ENCODE results near the gene TOMM40. TPM values are rescaled to one million over a fixed set of nuclear protein-coding genes. Genes with fewer than 3 reads are reported as not detected.

Gene TOMM40
- total and polyA plus RNA-seq, 2 of the 13 experiments (the other 11 are each of a cell fraction or from before 2014, with no cell fraction given): 72.0 to 110 TPM

DNA sequence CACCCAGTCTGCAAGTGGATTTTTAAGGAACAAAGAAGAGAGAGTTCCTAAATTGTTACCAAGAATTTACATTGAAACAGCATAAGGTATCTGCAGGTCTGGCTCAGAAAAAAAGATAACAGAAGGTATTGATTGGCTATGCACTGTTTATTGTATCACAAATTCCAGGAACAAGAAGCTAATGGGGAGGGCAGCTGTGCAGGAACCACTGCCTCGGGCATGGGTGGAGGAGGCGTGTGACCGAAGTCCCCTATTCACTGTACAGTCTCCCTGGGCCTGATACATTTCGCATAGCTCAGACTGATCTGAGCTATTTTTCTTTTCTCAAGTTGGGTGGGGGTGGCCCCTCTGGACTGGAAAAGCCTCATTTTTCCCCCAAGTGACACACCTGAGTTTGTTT, 33.2 kb upstream of the TOMM40 start (continued):
- TF ChIP-seq USF2 (IDR thresholded peaks at IDR 0.05; ENCODE audit: low read depth, low read length): no peak
- TF ChIP-seq USF2 (CRISPR knock-in tag; IDR thresholded peaks at IDR 0.05; ENCODE audit: borderline replicate concordance): no peak
- TF ChIP-seq ZNF232 (CRISPR knock-in tag; IDR thresholded peaks at IDR 0.05; ENCODE audit: borderline replicate concordance): no peak
- TF ChIP-seq ERF (CRISPR knock-in tag; IDR thresholded peaks at IDR 0.05): no peak
- TF ChIP-seq ZNF451 (CRISPR knock-in tag; IDR thresholded peaks at IDR 0.05): no peak
- peak; percentile 58 for TF ChIP-seq FOXA3 (CRISPR knock-in tag; IDR thresholded peaks at IDR 0.05)
- TF ChIP-seq DDIT3 (CRISPR knock-in tag; IDR thresholded peaks at IDR 0.05): no peak
- TF ChIP-seq ZNF20 (CRISPR knock-in tag; IDR thresholded peaks at IDR 0.05): no peak
- TF ChIP-seq, protein P1, sequence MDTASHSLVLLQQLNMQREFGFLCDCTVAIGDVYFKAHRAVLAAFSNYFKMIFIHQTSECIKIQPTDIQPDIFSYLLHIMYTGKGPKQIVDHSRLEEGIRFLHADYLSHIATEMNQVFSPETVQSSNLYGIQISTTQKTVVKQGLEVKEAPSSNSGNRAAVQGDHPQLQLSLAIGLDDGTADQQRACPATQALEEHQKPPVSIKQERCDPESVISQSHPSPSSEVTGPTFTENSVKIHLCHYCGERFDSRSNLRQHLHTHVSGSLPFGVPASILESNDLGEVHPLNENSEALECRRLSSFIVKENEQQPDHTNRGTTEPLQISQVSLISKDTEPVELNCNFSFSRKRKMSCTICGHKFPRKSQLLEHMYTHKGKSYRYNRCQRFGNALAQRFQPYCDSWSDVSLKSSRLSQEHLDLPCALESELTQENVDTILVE (CRISPR knock-in tag; IDR thresholded peaks at IDR 0.05): no peak
- TF ChIP-seq KDM5B (CRISPR knock-in tag; IDR thresholded peaks at IDR 0.05; ENCODE audit: borderline replicate concordance): no peak
- TF ChIP-seq FOXJ3 (CRISPR knock-in tag; IDR thresholded peaks at IDR 0.05; ENCODE audit: borderline replicate concordance): no peak
- TF ChIP-seq MTA3 (CRISPR knock-in tag; IDR thresholded peaks at IDR 0.05): no peak
- TF ChIP-seq ZSCAN21 (CRISPR knock-in tag; IDR thresholded peaks at IDR 0.05; ENCODE audit: borderline replicate concordance): no peak
- TF ChIP-seq, protein P2, sequence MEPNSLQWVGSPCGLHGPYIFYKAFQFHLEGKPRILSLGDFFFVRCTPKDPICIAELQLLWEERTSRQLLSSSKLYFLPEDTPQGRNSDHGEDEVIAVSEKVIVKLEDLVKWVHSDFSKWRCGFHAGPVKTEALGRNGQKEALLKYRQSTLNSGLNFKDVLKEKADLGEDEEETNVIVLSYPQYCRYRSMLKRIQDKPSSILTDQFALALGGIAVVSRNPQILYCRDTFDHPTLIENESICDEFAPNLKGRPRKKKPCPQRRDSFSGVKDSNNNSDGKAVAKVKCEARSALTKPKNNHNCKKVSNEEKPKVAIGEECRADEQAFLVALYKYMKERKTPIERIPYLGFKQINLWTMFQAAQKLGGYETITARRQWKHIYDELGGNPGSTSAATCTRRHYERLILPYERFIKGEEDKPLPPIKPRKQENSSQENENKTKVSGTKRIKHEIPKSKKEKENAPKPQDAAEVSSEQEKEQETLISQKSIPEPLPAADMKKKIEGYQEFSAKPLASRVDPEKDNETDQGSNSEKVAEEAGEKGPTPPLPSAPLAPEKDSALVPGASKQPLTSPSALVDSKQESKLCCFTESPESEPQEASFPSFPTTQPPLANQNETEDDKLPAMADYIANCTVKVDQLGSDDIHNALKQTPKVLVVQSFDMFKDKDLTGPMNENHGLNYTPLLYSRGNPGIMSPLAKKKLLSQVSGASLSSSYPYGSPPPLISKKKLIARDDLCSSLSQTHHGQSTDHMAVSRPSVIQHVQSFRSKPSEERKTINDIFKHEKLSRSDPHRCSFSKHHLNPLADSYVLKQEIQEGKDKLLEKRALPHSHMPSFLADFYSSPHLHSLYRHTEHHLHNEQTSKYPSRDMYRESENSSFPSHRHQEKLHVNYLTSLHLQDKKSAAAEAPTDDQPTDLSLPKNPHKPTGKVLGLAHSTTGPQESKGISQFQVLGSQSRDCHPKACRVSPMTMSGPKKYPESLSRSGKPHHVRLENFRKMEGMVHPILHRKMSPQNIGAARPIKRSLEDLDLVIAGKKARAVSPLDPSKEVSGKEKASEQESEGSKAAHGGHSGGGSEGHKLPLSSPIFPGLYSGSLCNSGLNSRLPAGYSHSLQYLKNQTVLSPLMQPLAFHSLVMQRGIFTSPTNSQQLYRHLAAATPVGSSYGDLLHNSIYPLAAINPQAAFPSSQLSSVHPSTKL (CRISPR knock-in tag; IDR thresholded peaks at IDR 0.05): peak; percentile 69
- TF ChIP-seq IRX3 (CRISPR knock-in tag; IDR thresholded peaks at IDR 0.05; ENCODE audit: borderline replicate concordance, low read depth): no peak
- no peak for TF ChIP-seq SNAPC2 (CRISPR knock-in tag; IDR thresholded peaks at IDR 0.05)
- no peak for TF ChIP-seq ZNF644 (CRISPR knock-in tag; IDR thresholded peaks at IDR 0.05; ENCODE audit: low read depth)
- TF ChIP-seq ZNF687 (CRISPR knock-in tag; IDR thresholded peaks at IDR 0.05): no peak
- no peak for TF ChIP-seq BHLHE40 (IDR thresholded peaks at IDR 0.05; ENCODE audit: low read length)
- no peak for TF ChIP-seq RBM39 (IDR thresholded peaks at IDR 0.05; ENCODE audit: low read depth, low read length, poor library complexity, severe bottlenecking)

Measured in HepG2 (cell line).